Left renal cortex interstitium (tissue), 4 donors: Measurements from ENCODE around the gene ETV2. TPM values are rescaled to one million over a fixed set of nuclear protein-coding genes. Genes with fewer than 3 reads are reported as not detected.
"Not testable (repeated sequence)": the region's sequence is repeated elsewhere in the genome, so short reads cannot be mapped to it uniquely, and the experiment has no call there.

Source experiments
- DNase-seq, 4 donors: peaks; one replicate each; pipeline ENCODE4 v3.0.0-alpha.2; 2013; ENCODE audit warnings: low read depth in 4 of 4, low spot score in 2 of 4, missing footprints in 1 of 4
- polyA plus RNA-seq, 4 donors: library from polyadenylated mRNA; unstranded; fragments of 120-200 nt; gene quantifications; one replicate each; pipeline ENCODE4 v1.2.1, GENCODE V29; 2013; ENCODE audit not compliant: insufficient read length in 4 of 4

The ETV2 gene
- polyA plus RNA-seq = 1 to 10 TPM; 1.1 to 3.6 (median 2.6) TPM

- no peak for DNase-seq
Observed at GRCh38 chr19:35641515-35642151, at the start of gene ETV2. Gene ETV2, plus strand, starts transcription at chr19:35641745. Its CDS starts 716 bp downstream, at chr19:35642461.

GRCh38 chr19:35592226-35592625 is 49.3 kb upstream of the ETV2 start:
- DNase-seq = peak in 1 of 4 donors; percentile 40

GRCh38 chr19:35595026-35595425 is 46.5 kb upstream of the ETV2 start:
- DNase-seq = not testable (repeated sequence)

GRCh38 chr19:35595928-35596327 is 45.6 kb upstream of the ETV2 start:
- no peak for DNase-seq

GRCh38 chr19:35596366-35596999 is 45.1 kb upstream of the ETV2 start:
- no peak for DNase-seq

- DNase-seq = no peak
Observed at GRCh38 chr19:35601971-35602370, 39.6 kb upstream of the ETV2 start.

GRCh38 chr19:35604436-35604835 is 37.1 kb upstream of the ETV2 start:
- not testable (repeated sequence) for DNase-seq

- not testable (repeated sequence) for DNase-seq
Observed at GRCh38 chr19:35607170-35607569, 34.4 kb upstream of the ETV2 start.

GRCh38 chr19:35607661-35608060 is 33.9 kb upstream of the ETV2 start:
- DNase-seq = no peak

- no peak for DNase-seq
Observed at GRCh38 chr19:35608251-35608650, 33.3 kb upstream of the ETV2 start.

GRCh38 chr19:35609851-35610353 is 31.6 kb upstream of the ETV2 start:
- no peak for DNase-seq

GRCh38 chr19:35612224-35612558 is 29.4 kb upstream of the ETV2 start:
- DNase-seq = no peak

- peak; percentile 83 to 91 (median 88) for DNase-seq
Observed at GRCh38 chr19:35612559-35613321, 28.8 kb upstream of the ETV2 start, which contains the start of gene HAUS5. Gene HAUS5, plus strand, starts transcription at chr19:35612735. Its CDS starts 60 bp downstream, at chr19:35612795.

- DNase-seq = no peak
Observed at GRCh38 chr19:35613574-35613973, 28.0 kb upstream of the ETV2 start.

GRCh38 chr19:35615036-35615435 is 26.5 kb upstream of the ETV2 start:
- no peak for DNase-seq

GRCh38 chr19:35618857-35619256 is 22.7 kb upstream of the ETV2 start:
- DNase-seq = no peak

GRCh38 chr19:35619290-35619923 is 22.1 kb upstream of the ETV2 start:
- no peak for DNase-seq

- DNase-seq = no peak
Observed at GRCh38 chr19:35620001-35620400, 21.5 kb upstream of the ETV2 start.

GRCh38 chr19:35621708-35622107 is 19.8 kb upstream of the ETV2 start:
- no peak for DNase-seq

- no peak for DNase-seq
Observed at GRCh38 chr19:35622750-35623149, 18.8 kb upstream of the ETV2 start.
